B cell (primary cell): ENCODE measurements around the gene NXF3.

Experiments
- CTCF ChIP-seq: fragments of 200-600 bp; IDR thresholded peaks from one replicate; pipeline ENCODE4 v1.8.0; 2022; ENCODE audit warnings: antibody characterized with exemption, mild to moderate bottlenecking
- EZH2 ChIP-seq: IDR thresholded peaks from 2 replicates; pipeline ENCODE4 v1.6.1; 2012; ENCODE audit warnings: borderline replicate concordance, low read depth, mild to moderate bottlenecking, moderate library complexity, low read length; ENCODE audit not compliant: insufficient read depth, poor library complexity, severe bottlenecking

- TF ChIP-seq EZH2 = no peak
- no peak for TF ChIP-seq CTCF
Measured at GRCh38 chrX:103101299-103102042, 8.5 kb upstream of the NXF3 start.
